ENCODE measurements around the gene MELTF.

Gene MELTF

GRCh38 chr3:197027151-197027895 is 2.3 kb downstream of the MELTF start:
- DNase-seq (ENCODE audit: insufficient read length, low spot score) = no peak
- FAIRE-seq = no peak

- DNase-seq (ENCODE audit: insufficient read length, low spot score) (no peak), FAIRE-seq (no peak)
These were observed 3.1 kb downstream of the MELTF start for GRCh38 chr3:197026481-197026866.

GRCh38 chr3:197025736-197026480 is 3.7 kb downstream of the MELTF start:
- DNase-seq (ENCODE audit: insufficient read length, low spot score) (no peak), FAIRE-seq (no peak)

DNA sequence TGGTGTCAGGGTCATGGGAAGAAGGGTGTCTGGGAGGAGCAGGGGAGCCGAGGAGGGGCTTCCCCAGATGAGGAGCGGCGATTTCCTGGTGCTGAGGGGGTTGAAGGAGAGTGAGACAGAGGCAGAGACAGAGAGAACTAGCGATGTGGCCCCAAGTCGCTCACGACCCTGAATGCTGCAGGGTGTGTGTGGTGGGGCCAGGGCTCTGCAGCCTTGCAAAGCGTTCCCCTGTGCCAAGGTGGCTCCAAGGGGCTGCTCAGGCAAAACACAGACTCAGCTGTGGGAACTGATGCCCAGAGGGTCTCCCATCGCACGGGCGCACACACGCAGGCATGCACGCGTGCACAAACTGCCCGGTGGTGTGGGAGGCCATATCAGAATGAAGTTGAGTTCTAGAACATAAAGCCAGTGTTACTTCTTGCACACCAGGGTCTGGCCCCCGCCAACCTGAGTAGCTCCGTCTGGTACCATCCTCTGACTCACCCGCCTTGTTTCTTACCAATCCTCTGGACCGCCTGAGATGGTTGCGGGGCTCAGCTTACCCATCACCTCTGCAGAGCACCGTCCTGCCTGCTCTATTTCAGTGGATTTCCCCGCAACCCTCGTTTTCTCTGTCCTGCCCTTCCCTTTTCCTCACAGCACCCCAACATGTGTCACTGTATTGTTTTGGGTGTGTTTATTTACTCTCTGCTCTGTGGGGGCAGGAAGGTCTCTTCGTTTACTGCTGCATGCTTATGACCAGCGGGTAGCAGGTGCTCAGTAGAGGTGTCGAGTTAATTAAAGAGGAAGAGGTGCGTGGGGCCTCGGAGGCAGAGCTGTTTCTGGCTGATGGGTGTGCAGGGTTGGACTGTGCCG is 4.5 kb downstream of the MELTF start:
- FAIRE-seq = no peak

DNA sequence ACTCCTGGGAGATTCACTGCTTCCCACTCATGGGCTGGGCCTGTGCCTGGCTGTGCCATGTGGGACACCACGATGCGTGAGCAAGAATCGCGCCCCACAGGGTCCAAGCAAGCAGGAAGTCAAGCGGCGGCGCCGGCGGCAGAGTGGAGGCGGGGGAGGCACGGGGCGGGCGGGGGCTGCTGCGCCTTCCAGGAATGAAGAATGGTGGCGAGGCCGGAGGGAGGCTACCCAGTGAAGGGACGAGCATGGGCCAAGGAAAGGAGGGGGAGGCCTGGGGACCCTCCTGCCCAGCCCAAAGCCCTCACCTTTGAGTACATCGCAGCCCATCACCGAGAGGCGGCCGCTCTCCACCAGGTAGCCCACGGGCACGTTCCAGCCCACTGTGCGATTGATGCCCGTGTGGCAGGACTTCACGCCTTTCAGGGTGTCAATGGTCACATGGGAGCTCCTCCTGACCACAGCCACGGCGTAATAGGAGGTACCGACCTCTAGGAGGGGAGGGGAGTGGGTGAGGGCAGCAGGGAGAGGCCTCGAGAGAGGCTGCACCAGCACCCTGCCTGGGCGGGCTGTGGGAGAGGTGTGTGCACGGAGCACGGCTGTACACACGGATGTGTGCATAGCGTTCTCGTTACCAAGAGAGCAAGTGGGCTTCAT is 5.5 kb downstream of the MELTF start:
- no peak for FAIRE-seq
- no peak for DNase-seq (ENCODE audit: insufficient read length, low spot score)

More for the DNA sequence above, 4.5 kb downstream of the MELTF start:
- no peak for DNase-seq (ENCODE audit: insufficient read length, low spot score)

DNA sequence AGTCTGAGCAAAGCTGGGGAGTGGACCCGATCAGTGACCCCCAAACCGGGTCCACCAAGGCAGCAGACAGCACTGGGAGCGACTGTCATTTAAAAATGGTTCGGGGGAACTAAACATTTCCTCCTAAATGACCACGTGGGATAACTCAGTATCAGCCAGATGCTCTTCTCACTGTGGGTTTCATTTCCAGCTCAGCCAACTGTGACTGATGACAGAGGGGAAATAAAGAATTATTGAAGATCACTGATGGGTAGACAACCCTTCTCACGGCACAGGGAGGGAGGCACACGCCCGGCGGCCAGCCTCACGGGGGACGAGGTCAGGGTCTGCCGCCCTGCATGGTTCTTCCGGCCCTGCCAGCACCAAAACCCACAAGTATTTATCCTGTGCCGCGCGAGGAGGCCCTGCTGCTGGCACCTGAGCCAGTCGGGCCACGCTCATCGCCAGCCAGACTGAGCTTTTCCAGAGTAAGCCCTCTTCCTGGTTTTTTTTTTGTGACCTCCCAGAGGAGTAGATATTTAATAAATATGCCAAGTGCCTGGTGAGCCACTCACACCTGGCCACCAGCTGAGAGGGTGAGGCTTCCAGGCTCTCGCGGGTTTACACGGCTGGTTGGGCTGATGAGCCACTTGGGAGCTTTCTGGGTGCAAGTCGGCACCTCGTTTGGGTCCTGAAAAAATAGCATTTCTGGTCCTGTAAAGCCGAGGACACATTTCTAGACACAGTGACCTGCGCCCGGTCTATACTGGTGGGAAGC is 6.2 kb downstream of the MELTF start:
- no peak for FAIRE-seq
- DNase-seq (ENCODE audit: insufficient read length, low spot score) = no peak

- DNase-seq (ENCODE audit: insufficient read length, low spot score) (no peak), FAIRE-seq (no peak)
These were observed 7.0 kb downstream of the MELTF start for GRCh38 chr3:197022405-197023231.

DNA sequence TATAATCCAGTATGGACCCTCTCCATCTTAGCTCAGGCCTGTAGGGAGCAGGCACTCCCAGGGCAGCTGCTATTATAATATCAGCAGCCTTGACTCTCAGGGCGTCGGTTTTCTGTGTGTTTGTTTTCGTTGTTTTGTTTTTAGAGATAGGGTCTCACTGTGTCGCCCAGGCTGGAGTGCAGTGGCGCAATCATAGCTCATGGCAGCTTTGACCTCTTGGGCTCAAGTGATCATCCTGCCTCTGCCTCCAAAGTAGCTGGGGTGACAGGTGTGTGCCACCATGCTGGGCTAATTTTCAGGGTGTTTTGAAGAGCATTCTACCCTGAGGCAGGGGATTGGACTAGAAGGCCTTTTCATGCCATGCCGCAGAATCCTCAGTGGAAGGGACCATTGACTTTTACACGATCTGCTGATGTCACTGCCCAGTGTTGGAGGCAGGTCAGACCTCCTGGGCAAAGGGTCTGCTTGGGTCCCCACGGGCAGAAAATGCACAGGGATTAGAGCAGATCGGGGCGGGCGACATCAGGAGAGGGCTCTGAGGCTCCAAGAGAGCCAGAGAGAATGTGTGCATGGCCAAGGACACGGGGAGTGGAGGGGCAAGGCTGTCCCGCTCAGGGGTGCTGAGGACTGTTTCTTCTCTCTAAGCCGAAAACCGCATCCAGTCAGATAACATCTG is 7.8 kb downstream of the MELTF start:
- DNase-seq (ENCODE audit: insufficient read length, low spot score) (no peak), FAIRE-seq (no peak)

DNA sequence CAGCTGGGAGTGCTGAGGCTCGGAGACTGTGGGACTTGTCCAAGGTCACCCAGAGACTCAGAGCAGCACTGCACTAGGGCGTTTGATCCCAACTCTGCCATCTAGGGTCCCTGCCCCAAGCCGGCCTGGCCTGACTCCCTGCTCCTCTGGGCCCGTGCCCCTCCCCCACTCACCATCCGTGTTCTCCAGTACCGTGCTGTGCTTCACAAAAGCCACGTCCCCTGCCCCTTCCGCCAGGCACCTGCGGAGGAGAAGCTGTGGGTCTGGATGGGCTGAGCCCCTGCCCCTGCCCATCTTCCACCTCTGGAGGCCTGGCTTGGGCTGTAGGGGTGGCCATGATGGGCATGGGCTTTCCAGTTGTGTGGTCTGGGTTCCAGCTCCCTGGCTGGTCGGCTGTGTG is 8.4 kb downstream of the MELTF start:
- DNase-seq (ENCODE audit: insufficient read length, low spot score) = no peak
- FAIRE-seq = no peak

- FAIRE-seq (no peak), DNase-seq (ENCODE audit: insufficient read length, low spot score) (no peak)
These were observed 10.1 kb downstream of the MELTF start for GRCh38 chr3:197019535-197019934.

- no peak for DNase-seq (ENCODE audit: insufficient read length, low spot score)
These were observed 10.6 kb downstream of the MELTF start for GRCh38 chr3:197019021-197019420.

GRCh38 chr3:197017003-197017402 is 12.6 kb downstream of the MELTF start:
- FAIRE-seq (no peak), DNase-seq (ENCODE audit: insufficient read length, low spot score) (no peak)

More at GRCh38 chr3:197019021-197019420, 10.6 kb downstream of the MELTF start:
- FAIRE-seq = no peak

DNA sequence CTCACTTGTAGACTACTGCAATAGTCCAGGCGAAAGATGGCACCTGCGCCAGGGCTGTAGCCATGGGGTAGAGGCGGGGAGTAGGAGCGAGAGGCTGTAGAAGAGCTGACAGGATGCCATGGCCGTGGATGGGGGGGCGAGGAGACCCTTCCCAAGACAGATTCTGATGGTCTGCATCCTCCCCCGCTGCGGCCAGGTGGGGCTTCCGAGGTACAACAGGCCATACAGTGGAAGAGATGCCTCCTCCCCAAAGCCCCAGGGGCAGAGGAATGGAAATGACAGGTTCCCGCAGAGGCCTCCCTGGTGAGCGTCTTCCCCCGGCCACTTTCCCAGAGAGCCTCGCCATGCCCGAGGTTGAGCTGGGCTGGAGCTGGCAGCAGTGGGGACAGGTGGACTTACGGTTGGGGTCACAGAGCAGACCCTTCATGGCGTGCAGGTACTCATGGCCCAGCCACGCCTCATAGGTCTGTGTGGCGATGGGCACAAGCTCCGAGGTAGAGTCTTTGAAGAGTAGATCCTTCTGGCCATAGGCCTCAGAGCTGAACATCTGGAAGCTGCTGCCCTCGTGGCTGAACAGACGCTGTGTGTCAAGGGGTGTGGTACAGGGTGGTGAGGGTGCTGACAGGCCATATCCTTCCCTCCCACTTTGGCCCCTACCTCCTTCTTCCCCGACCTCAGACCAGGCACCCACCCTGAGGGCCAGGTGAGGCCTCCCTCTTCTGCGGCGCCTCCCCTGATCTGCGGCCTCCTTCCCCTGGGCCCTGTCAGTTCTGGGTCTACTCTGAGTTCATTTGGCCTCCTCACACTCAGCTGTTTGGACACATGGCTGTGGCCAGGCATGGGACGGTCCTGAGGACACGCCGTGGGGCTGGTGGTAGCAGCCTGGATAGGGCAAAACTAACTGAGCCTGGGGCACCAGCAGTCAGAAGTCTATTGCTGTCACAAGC is 13.6 kb downstream of the MELTF start:
- no peak for DNase-seq (ENCODE audit: insufficient read length, low spot score)
- no peak for FAIRE-seq

GRCh38 chr3:197014942-197015575 is 14.6 kb downstream of the MELTF start:
- FAIRE-seq = no peak

GRCh38 chr3:197014024-197014423 is 15.6 kb downstream of the MELTF start:
- no peak for FAIRE-seq
- DNase-seq (ENCODE audit: insufficient read length, low spot score) = no peak

More at GRCh38 chr3:197014942-197015575, 14.6 kb downstream of the MELTF start:
- DNase-seq (ENCODE audit: insufficient read length, low spot score) = no peak

DNA sequence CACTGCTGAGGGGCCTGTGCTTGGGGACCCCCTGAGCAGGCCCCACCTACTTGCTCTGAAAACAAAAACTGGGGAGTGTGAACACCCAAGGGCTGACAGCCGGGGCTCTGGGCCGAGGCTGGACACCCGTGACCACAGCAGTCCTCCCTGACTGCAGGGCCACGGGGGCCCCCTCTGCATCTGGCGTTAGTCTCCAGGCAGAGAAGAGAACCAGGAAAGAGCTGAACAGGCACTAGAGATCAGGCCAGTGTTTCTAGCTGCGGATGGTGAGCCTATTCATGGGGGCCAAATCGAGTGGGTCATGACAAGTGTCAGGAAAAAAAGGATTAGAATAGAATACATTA is 17.1 kb downstream of the MELTF start:
- no peak for DNase-seq (ENCODE audit: insufficient read length, low spot score)
- FAIRE-seq = no peak
